ENCODE results near the gene GTF2IRD1.

The GTF2IRD1 gene

GRCh38 chr7:74572301-74572979, 118.7 kb downstream of the GTF2IRD1 start:
- TF ChIP-seq, protein P1, sequence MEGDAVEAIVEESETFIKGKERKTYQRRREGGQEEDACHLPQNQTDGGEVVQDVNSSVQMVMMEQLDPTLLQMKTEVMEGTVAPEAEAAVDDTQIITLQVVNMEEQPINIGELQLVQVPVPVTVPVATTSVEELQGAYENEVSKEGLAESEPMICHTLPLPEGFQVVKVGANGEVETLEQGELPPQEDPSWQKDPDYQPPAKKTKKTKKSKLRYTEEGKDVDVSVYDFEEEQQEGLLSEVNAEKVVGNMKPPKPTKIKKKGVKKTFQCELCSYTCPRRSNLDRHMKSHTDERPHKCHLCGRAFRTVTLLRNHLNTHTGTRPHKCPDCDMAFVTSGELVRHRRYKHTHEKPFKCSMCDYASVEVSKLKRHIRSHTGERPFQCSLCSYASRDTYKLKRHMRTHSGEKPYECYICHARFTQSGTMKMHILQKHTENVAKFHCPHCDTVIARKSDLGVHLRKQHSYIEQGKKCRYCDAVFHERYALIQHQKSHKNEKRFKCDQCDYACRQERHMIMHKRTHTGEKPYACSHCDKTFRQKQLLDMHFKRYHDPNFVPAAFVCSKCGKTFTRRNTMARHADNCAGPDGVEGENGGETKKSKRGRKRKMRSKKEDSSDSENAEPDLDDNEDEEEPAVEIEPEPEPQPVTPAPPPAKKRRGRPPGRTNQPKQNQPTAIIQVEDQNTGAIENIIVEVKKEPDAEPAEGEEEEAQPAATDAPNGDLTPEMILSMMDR (IDR thresholded peaks at IDR 0.05; ENCODE audit: low read depth, low read length) = no peak
- TF ChIP-seq MYC (IDR thresholded peaks at IDR 0.05; ENCODE audit: low read depth, low read length) (no peak), MAX (IDR thresholded peaks at IDR 0.05; ENCODE audit: low read depth, low read length) (no peak), POLR2A (IDR thresholded peaks at IDR 0.05; ENCODE audit: extremely low read depth, insufficient read length) (no peak)
- no peak overlapping the region for H3K4me3 ChIP-seq (ENCODE audit: low read depth, low read length)
- no peak for DNase-seq (ENCODE audit: low read depth)

DNA sequence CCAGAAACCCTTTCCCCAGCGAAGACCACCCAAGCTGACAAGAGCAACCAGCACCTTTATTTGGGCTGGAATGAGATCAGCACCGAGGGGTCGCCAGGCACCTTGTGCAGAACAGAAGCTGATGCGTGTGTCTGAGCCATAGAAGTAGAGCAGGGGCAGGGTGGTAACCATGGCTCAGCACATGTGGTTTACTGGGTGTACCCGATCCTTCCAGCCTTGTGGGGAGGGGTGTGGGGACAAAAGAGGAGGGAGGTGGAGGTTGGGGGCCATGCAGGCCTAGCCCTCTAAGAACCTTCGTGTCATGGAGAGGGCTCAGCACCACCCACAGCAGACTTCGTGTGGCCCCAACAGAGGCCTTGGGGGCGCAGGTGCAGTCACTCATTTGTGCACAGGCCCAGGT, 119.8 kb downstream of the GTF2IRD1 start:
- TF ChIP-seq, protein P1 (IDR thresholded peaks at IDR 0.05; ENCODE audit: low read depth, low read length) = no peak
- no peak for TF ChIP-seq POLR2A (IDR thresholded peaks at IDR 0.05; ENCODE audit: extremely low read depth, insufficient read length)
- TF ChIP-seq MYC (IDR thresholded peaks at IDR 0.05; ENCODE audit: low read depth, low read length) = no peak
- TF ChIP-seq MAX (IDR thresholded peaks at IDR 0.05; ENCODE audit: low read depth, low read length) = no peak
- no peak overlapping the region for H3K4me3 ChIP-seq (ENCODE audit: low read depth, low read length)
- no peak for DNase-seq (ENCODE audit: low read depth)

DNA sequence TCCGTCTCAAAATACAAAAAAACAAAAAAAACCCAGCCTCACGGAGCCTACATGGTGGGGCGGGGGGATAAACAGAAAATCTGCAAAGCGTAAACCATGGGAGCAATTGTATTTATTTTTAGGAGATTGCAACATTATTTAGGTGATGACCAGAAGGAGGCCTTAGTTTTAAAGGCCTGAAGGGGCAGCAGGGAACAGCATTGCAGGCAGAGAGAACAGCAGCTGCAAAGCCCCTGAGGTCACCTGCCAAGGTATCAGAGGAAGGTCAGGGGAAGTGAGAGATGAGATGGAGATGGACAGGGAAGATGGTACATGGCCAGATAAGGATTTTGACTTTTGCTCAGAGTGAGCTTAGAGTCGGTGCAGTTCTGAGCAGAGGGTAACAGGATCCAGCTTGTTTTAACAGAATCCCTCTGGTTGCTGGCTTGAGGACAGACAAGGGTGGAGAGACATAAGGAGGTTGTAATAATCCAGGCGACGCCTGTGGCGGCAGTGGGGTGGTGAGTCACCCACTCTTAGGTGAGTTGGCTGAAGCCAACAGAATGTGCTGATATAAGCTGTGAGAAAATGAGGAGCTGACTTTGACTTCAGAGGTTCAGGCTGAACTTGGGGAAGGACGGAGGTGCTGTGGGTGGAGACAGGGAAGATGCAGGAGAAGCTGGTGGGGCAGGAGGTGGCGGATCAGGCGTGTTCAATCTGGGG, 121.5 kb downstream of the GTF2IRD1 start:
- TF ChIP-seq POLR2A (IDR thresholded peaks at IDR 0.05; ENCODE audit: extremely low read depth, insufficient read length) (no peak), MYC (IDR thresholded peaks at IDR 0.05; ENCODE audit: low read depth, low read length) (no peak), MAX (IDR thresholded peaks at IDR 0.05; ENCODE audit: low read depth, low read length) (no peak)
- TF ChIP-seq, protein P1 (IDR thresholded peaks at IDR 0.05; ENCODE audit: low read depth, low read length) = no peak
- no peak overlapping the region for H3K4me3 ChIP-seq (ENCODE audit: low read depth, low read length)
- peak; percentile 53 for DNase-seq (ENCODE audit: low read depth)

DNA sequence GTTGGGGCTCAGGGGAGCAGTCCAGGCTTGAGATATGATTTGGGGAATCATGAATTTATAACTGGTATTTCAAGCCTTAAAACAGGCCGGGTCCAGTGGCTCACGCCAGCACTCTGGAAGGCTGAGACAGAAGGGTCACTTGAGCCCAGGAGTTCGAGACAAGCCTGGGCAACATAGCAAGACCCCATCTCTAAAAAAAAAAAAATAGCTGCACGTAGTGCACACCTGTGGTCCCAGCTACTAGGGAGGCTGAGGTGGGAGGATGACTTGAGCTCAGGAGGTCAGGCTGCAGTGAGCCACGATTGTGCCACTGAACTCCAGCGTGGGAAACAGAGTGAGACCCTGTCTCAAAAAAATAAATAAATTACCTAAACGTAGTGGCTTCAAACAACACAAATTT, 122.1 kb downstream of the GTF2IRD1 start:
- H3K4me3 ChIP-seq (ENCODE audit: low read depth, low read length) = no peak overlapping the region
- no peak for TF ChIP-seq MYC (IDR thresholded peaks at IDR 0.05; ENCODE audit: low read depth, low read length)
- no peak for DNase-seq (ENCODE audit: low read depth)

GRCh38 chr7:74579800-74580685, 126.3 kb downstream of the GTF2IRD1 start:
- no peak overlapping the region for H3K4me3 ChIP-seq (ENCODE audit: low read depth, low read length)
- DNase-seq (ENCODE audit: low read depth) = no peak

More at GRCh38 chr7:74579800-74580685, 126.3 kb downstream of the GTF2IRD1 start:
- no peak for TF ChIP-seq POLR2A (IDR thresholded peaks at IDR 0.05; ENCODE audit: extremely low read depth, insufficient read length)
- TF ChIP-seq, protein P1 (IDR thresholded peaks at IDR 0.05; ENCODE audit: low read depth, low read length) = no peak
- no peak for TF ChIP-seq MAX (IDR thresholded peaks at IDR 0.05; ENCODE audit: low read depth, low read length)
- TF ChIP-seq MYC (IDR thresholded peaks at IDR 0.05; ENCODE audit: low read depth, low read length) = no peak

Data from NB4 (cell line).